Trophoblast cell (in vitro differentiated cells and primary cell): ENCODE data around the gene TSC22D3.
"Not testable (repeated sequence)": the region's sequence is repeated elsewhere in the genome, so short reads cannot be mapped to it uniquely, and the experiment has no call there.

ENCODE experiments used
- DNase-seq, 2 donors: peaks; one replicate each; pipeline ENCODE4 v3.0.0-alpha.2; 2016
- H2AFZ ChIP-seq: 2 replicates; pipeline ENCODE4 v1.6.1; 2013; ENCODE audit warnings: low read length, moderate library complexity, mild to moderate bottlenecking; ENCODE audit not compliant: insufficient read depth, poor library complexity
- H2AK5ac ChIP-seq: 2 replicates; pipeline ENCODE4 v1.6.1; 2013; ENCODE audit warnings: mild to moderate bottlenecking, low read length
- H2BK120ac ChIP-seq: 2 replicates; pipeline ENCODE4 v1.6.1; 2013; ENCODE audit warnings: low read length, mild to moderate bottlenecking, moderate library complexity; ENCODE audit not compliant: insufficient read depth, poor library complexity
- H2BK12ac ChIP-seq: 2 replicates; pipeline ENCODE4 v1.6.1; 2013; ENCODE audit warnings: mild to moderate bottlenecking, low read length, moderate library complexity
- H2BK5ac ChIP-seq: 2 replicates; pipeline ENCODE4 v1.6.1; 2013; ENCODE audit warnings: low read length, low read depth, moderate library complexity, mild to moderate bottlenecking; ENCODE audit not compliant: poor library complexity
- H3K14ac ChIP-seq: 2 replicates; pipeline ENCODE4 v1.6.1; 2013; ENCODE audit warnings: mild to moderate bottlenecking, low read length
- H3K18ac ChIP-seq: 2 replicates; pipeline ENCODE4 v1.6.1; 2013; ENCODE audit warnings: mild to moderate bottlenecking, low read length
- H3K23ac ChIP-seq: 2 replicates; pipeline ENCODE4 v1.6.1; 2013; ENCODE audit warnings: low read length
- H3K27ac ChIP-seq: 2 replicates; pipeline ENCODE4 v1.5.1; 2013; ENCODE audit warnings: low read depth, mild to moderate bottlenecking, inconsistent platforms, low read length, moderate library complexity
- H3K27me3 ChIP-seq: 2 replicates; pipeline ENCODE4 v1.6.1; 2013; ENCODE audit warnings: inconsistent platforms, mild to moderate bottlenecking, low read length, moderate library complexity; ENCODE audit not compliant: insufficient read depth
- H3K36me3 ChIP-seq, 2 experiments: 1 replicate in 1 of 2; 2 replicates in 1 of 2; pipeline ENCODE4 v1.6.1; 2013; ENCODE audit warnings: low read length in 2 of 2, mild to moderate bottlenecking in 2 of 2, moderate library complexity in 1 of 2; ENCODE audit not compliant: insufficient read depth in 2 of 2, control insufficient read depth in 1 of 2
- H3K4ac ChIP-seq: 2 replicates; pipeline ENCODE4 v1.6.1; 2013; ENCODE audit warnings: low read depth, mild to moderate bottlenecking, low read length, moderate library complexity
- H3K4me1 ChIP-seq, 2 experiments: 1 replicate in 1 of 2; 2 replicates in 1 of 2; pipeline ENCODE4 v1.6.1; 2013; ENCODE audit warnings: low read length in 2 of 2, mild to moderate bottlenecking in 2 of 2, moderate library complexity in 1 of 2; ENCODE audit not compliant: insufficient read depth in 2 of 2, control insufficient read depth in 1 of 2
- H3K4me2 ChIP-seq: 2 replicates; pipeline ENCODE4 v1.6.1; 2013; ENCODE audit warnings: inconsistent platforms, mild to moderate bottlenecking, low read length, moderate library complexity
- H3K4me3 ChIP-seq: 2 replicates; pipeline ENCODE4 v1.5.1; 2013; ENCODE audit warnings: mild to moderate bottlenecking, low read depth, low read length, inconsistent platforms
- H3K79me1 ChIP-seq: one replicate; pipeline ENCODE4 v1.6.1; 2013; ENCODE audit warnings: low read length
- H3K79me2 ChIP-seq: 2 replicates; pipeline ENCODE4 v1.6.1; 2013; ENCODE audit warnings: low read length, mild to moderate bottlenecking; ENCODE audit not compliant: control insufficient read depth, insufficient read depth, poor library complexity
- H3K9ac ChIP-seq: 2 replicates; pipeline ENCODE4 v1.6.1; 2013; ENCODE audit warnings: mild to moderate bottlenecking, low read length
- H3K9me3 ChIP-seq: 2 replicates; pipeline ENCODE4 v1.6.1; 2013; ENCODE audit warnings: low read depth, mild to moderate bottlenecking, control low read depth, inconsistent platforms, low read length; ENCODE audit not compliant: insufficient read depth
- H4K12ac ChIP-seq: 2 replicates; pipeline ENCODE4 v1.6.1; 2013; ENCODE audit warnings: low read depth, mild to moderate bottlenecking, low read length, moderate library complexity
- H4K8ac ChIP-seq: 2 replicates; pipeline ENCODE4 v1.6.1; 2013; ENCODE audit warnings: low read depth, mild to moderate bottlenecking, low read length, moderate library complexity
- H4K91ac ChIP-seq: one replicate; pipeline ENCODE4 v1.6.1; 2013; ENCODE audit warnings: low read depth, mild to moderate bottlenecking, low read length, moderate library complexity
- WGBS: extraction: QIAGEN DNeasy Blood & Tissue Kit; methylation state at CpG from one replicate; pipeline ENCODE4 v1.1.7; 2013; ENCODE audit warnings: missing lambda C conversion rate; ENCODE audit not compliant: insufficient read length, insufficient coverage; ENCODE audit errors: extremely low coverage; 5-methylcytosine and 5-hydroxymethylcytosine counted together

The TSC22D3 gene

DNA sequence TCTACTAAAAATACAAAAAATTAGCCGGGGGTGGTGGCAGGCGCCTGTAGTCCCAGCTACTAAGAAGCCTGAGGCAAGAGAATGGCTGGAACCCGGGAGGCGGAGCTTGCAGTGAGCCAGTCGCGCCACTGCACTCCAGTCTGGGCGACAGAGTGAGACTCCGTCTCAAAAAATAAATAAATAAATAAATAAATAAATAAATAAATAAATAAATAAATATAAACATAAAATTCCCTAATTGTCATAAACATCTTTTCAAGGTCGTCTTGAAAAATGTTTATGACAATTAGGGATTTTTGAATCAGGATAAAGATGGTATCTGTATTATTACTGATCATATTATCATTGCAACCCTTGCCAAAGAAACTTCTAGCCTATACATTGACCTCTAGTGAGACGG lies 34.5 kb upstream of the TSC22D3 start:
- not testable (repeated sequence) for H3K18ac ChIP-seq, DNase-seq, H2BK12ac ChIP-seq, H3K4me3 ChIP-seq, H3K9ac ChIP-seq, H3K4me2 ChIP-seq, H3K4ac ChIP-seq, H2AFZ ChIP-seq, H3K79me2 ChIP-seq, H4K8ac ChIP-seq, H3K14ac ChIP-seq, H3K36me3 ChIP-seq, H3K9me3 ChIP-seq, H3K4me1 ChIP-seq, H3K23ac ChIP-seq, H3K27me3 ChIP-seq, H2BK120ac ChIP-seq, H2BK5ac ChIP-seq, H4K91ac ChIP-seq, H2AK5ac ChIP-seq, H3K27ac ChIP-seq, H3K79me1 ChIP-seq, H4K12ac ChIP-seq
- no CpG with 5 or more reads among the region's 10 CpGs for WGBS

DNA sequence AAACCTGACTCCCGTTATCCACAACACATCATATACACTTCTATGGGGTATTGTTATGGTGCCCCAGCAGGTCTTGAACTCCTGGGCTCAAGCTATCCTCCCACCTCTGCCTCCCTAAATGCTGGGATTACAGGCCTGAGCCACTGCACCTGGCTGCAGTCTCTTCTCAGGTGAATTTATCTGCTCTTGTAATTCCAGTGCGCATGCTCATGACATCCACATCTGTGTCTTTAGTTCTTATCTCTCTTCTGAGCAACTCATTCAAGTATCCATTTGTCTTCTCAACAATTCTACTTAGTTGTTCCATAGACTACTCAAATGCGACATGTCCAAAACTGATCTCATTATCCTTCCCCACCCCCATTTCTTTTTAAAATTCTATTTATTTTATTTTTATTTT lies 29.6 kb upstream of the TSC22D3 start:
- Histone ChIP-seq H3K9me3 (no peaks in the 10 kb centered on the region), H2BK12ac (no peak overlapping the region)
- no CpG with 5 or more reads among the region's 3 CpGs for WGBS

DNA sequence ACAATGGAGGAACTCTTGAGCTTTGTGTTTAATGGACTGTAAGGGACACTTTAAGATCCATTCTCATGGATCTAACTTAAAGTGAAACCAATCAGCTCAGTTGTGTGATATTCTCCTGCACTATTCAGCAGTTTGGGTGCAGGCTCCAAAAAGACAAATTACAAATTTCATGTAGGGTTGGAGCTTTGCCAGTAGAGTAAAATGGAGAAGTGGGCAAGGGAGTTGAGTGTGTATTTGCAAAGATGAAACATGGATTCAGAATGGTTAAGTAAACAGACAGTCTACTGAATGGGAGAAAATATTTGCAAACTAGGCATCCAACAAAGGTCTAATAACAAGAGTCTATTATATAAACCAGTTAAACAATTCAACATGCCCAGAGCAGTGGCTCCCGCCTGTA lies 28.8 kb upstream of the TSC22D3 start:
- Histone ChIP-seq H4K91ac (no peak overlapping the region), H3K27ac (no peak overlapping the region), H3K14ac (no peak overlapping the region), H2AK5ac (no peak overlapping the region), H3K9me3 (no peaks in the 10 kb centered on the region), H3K79me1 (no peaks in the 10 kb centered on the region), H3K4me2 (no peak overlapping the region), H3K36me3 (no peaks in the 10 kb centered on the region), H2BK12ac (no peak overlapping the region), H2BK120ac (no peak overlapping the region), H3K4ac (no peak overlapping the region), H3K79me2 (no peaks in the 10 kb centered on the region), H4K12ac (no peak overlapping the region), H3K4me3 (no peak overlapping the region), H3K23ac (no peak overlapping the region), H2BK5ac (no peak overlapping the region), H3K9ac (no peak overlapping the region), H3K18ac (no peak overlapping the region), H3K27me3 (no peaks in the 10 kb centered on the region), H4K8ac (no peak overlapping the region), H2AFZ (no peak overlapping the region), H3K4me1 (no peaks in the 10 kb centered on the region)
- no peak for DNase-seq
- no CpG with 5 or more reads among the region's 1 CpG for WGBS

More for the DNA sequence above, 29.6 kb upstream of the TSC22D3 start:
- Histone ChIP-seq H3K27me3 (no peaks in the 10 kb centered on the region), H3K18ac (no peak overlapping the region), H3K14ac (no peak overlapping the region), H3K4me3 (no peak overlapping the region), H3K4me2 (no peak overlapping the region), H3K23ac (no peak overlapping the region), H2BK5ac (no peak overlapping the region), H4K8ac (no peak overlapping the region), H3K4ac (no peak overlapping the region), H4K12ac (no peak overlapping the region), H2AFZ (no peak overlapping the region), H3K36me3 (no peaks in the 10 kb centered on the region), H2AK5ac (no peak overlapping the region), H4K91ac (no peak overlapping the region), H3K27ac (no peak overlapping the region), H2BK120ac (no peak overlapping the region), H3K4me1 (no peaks in the 10 kb centered on the region), H3K79me2 (no peaks in the 10 kb centered on the region), H3K79me1 (no peaks in the 10 kb centered on the region), H3K9ac (no peak overlapping the region)
- DNase-seq, result no peak

DNA sequence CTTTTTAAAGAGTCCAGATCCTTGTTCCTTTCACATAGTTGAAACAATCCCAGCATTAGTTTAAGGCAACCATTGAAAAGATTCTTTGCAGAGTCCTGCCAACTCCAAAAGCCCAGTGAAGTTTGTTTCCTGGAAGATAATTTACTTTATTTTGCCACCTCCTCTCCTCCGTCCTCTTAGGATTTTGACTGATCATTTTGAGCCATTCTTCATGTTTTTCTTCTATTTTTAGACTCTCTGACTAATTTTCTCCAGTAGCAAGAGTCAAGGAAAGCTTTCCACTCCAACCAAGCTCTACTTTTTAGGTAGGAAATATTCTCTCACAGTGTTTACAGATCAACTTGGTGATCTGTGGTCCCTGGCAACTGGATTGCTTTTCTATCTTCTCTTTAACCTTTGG lies 12.2 kb upstream of the TSC22D3 start:
- Histone ChIP-seq H2BK5ac (no peak overlapping the region), H4K8ac (no peak overlapping the region), H3K27ac (no peak overlapping the region), H3K14ac (no peak overlapping the region), H3K18ac (no peak overlapping the region), H2AFZ (no peak overlapping the region), H4K91ac (no peak overlapping the region), H3K79me2 (no peaks in the 10 kb centered on the region), H2AK5ac (no peak overlapping the region), H3K4ac (no peak overlapping the region), H3K36me3 (no peaks in the 10 kb centered on the region), H3K27me3 (no peaks in the 10 kb centered on the region), H3K9ac (no peak overlapping the region), H4K12ac (no peak overlapping the region), H2BK120ac (no peak overlapping the region), H2BK12ac (no peak overlapping the region), H3K4me2 (no peak overlapping the region), H3K9me3 (no peaks in the 10 kb centered on the region), H3K4me1 (no peaks in the 10 kb centered on the region), H3K79me1 (no peaks in the 10 kb centered on the region), H3K4me3 (no peak overlapping the region), H3K23ac (no peak overlapping the region)
- no peak for DNase-seq
- no CpG with 5 or more reads among the region's 1 CpG for WGBS
